Measurements from ENCODE around the gene RNF39.

DNA sequence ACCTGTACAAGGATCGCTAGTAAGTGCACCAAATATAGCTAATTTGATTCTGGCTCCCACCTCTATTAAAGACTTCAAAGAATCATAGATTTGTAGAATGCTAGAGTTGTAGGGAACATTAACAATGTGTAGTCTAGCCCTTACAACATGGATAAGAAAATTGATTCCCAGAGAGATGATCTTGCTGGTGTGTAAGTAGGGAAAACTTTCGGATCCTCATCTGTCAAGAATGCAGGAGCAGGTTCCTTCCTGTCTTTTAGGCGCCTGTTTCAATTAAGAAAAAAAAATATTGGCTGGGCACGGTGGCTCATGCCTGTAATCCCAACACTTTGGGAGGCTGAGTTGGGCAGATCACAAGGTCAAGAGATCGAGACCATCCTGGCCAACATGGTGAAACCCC, 12.3 kb upstream of the RNF39 start:
- TF ChIP-seq EZH2phosphoT487 (IDR thresholded peaks at IDR 0.05; ENCODE audit: borderline replicate concordance) = no peak
- TF ChIP-seq, protein P1, sequence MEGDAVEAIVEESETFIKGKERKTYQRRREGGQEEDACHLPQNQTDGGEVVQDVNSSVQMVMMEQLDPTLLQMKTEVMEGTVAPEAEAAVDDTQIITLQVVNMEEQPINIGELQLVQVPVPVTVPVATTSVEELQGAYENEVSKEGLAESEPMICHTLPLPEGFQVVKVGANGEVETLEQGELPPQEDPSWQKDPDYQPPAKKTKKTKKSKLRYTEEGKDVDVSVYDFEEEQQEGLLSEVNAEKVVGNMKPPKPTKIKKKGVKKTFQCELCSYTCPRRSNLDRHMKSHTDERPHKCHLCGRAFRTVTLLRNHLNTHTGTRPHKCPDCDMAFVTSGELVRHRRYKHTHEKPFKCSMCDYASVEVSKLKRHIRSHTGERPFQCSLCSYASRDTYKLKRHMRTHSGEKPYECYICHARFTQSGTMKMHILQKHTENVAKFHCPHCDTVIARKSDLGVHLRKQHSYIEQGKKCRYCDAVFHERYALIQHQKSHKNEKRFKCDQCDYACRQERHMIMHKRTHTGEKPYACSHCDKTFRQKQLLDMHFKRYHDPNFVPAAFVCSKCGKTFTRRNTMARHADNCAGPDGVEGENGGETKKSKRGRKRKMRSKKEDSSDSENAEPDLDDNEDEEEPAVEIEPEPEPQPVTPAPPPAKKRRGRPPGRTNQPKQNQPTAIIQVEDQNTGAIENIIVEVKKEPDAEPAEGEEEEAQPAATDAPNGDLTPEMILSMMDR (conservative IDR thresholded peaks at IDR 0.05; ENCODE audit: low read length) = no peak

All from Loucy (cell line).